DOHH2 (cell line): ENCODE results near the gene SPOCK1.

Experiments
- CTCF ChIP-seq: fragments of 200-600 bp; sonication (generic); IDR thresholded peaks from one replicate; pipeline ENCODE4 v1.5.1; 2014; ENCODE audit warnings: antibody characterized with exemption, mild to moderate bottlenecking, low read depth, low read length; ENCODE audit not compliant: poor library complexity, severe bottlenecking
- EZH2phosphoT487 ChIP-seq: fragments of 200-600 bp; sonication (generic); IDR thresholded peaks from 2 replicates; pipeline ENCODE4 v1.6.1; 2017; ENCODE audit warnings: borderline replicate concordance, mild to moderate bottlenecking, antibody characterized with exemption, low read length, moderate library complexity, mixed read lengths

- TF ChIP-seq CTCF (no peak), EZH2phosphoT487 (no peak)
These were observed 170.1 kb downstream of the SPOCK1 start for GRCh38 chr5:137328991-137329390.
